ENCODE data around the gene DAPK3.
"Not testable (repeated sequence)": the region's sequence is repeated elsewhere in the genome, so short reads cannot be mapped to it uniquely, and the experiment has no call there.

The DAPK3 gene

GRCh38 chr19:4000798-4001197 lies 29.9 kb upstream of the DAPK3 start:
- DNase-seq, result not testable (repeated sequence)

- DNase-seq, result not testable (repeated sequence)
Measured at GRCh38 chr19:3998667-3999412, 27.9 kb upstream of the DAPK3 start.

- no peak for DNase-seq
Measured at GRCh38 chr19:3995607-3996006, 24.7 kb upstream of the DAPK3 start.

- DNase-seq, result no peak
Measured at GRCh38 chr19:3990815-3991117, 19.9 kb upstream of the DAPK3 start.

GRCh38 chr19:3987619-3988371 lies 16.9 kb upstream of the DAPK3 start:
- peak; percentile 81 to 91 (median 88) for DNase-seq

- peak in 4 of 5 donors; percentile 50 to 76 (median 55) for DNase-seq
Measured at GRCh38 chr19:3986260-3987041, 15.6 kb upstream of the DAPK3 start.

- DNase-seq, result no peak
Measured at GRCh38 chr19:3985643-3986259, 14.9 kb upstream of the DAPK3 start.

- DNase-seq, result peak; percentile 79 to 91 (median 88)
Measured at GRCh38 chr19:3984908-3985642, 14.2 kb upstream of the DAPK3 start, which contains the start of gene EEF2. Gene EEF2 (minus strand): TSS chr19:3985463. CDS start chr19:3985380, 83 bp downstream.

GRCh38 chr19:3984584-3984907 lies 13.6 kb upstream of the DAPK3 start:
- DNase-seq, result no peak

- DNase-seq, result peak in 2 of 5 donors; percentile 23 to 55
Measured at GRCh38 chr19:3983936-3984583, 13.2 kb upstream of the DAPK3 start.

- no peak for DNase-seq
Measured at GRCh38 chr19:3983542-3983914, 12.6 kb upstream of the DAPK3 start.

GRCh38 chr19:3982701-3983541 lies 12.0 kb upstream of the DAPK3 start:
- peak in 1 of 5 donors; percentile 17 for DNase-seq

- DNase-seq, result no peak
Measured at GRCh38 chr19:3981736-3982681, 11.1 kb upstream of the DAPK3 start.

GRCh38 chr19:3981373-3981735 lies 10.5 kb upstream of the DAPK3 start:
- DNase-seq, result no peak

- peak in 1 of 5 donors; percentile 11 for DNase-seq
Measured at GRCh38 chr19:3980353-3981251, 9.7 kb upstream of the DAPK3 start.

- DNase-seq, result peak in 1 of 5 donors; percentile 9
Measured at GRCh38 chr19:3979674-3980352, 8.9 kb upstream of the DAPK3 start.

- DNase-seq, result peak in 1 of 5 donors; percentile 10
Measured at GRCh38 chr19:3979289-3979673, 8.4 kb upstream of the DAPK3 start.

GRCh38 chr19:3978145-3978544 lies 7.2 kb upstream of the DAPK3 start:
- DNase-seq, result no peak

Measured in T-helper 1 cell (primary cell).